Measurements from ENCODE around the gene TXNRD1.

DNA sequence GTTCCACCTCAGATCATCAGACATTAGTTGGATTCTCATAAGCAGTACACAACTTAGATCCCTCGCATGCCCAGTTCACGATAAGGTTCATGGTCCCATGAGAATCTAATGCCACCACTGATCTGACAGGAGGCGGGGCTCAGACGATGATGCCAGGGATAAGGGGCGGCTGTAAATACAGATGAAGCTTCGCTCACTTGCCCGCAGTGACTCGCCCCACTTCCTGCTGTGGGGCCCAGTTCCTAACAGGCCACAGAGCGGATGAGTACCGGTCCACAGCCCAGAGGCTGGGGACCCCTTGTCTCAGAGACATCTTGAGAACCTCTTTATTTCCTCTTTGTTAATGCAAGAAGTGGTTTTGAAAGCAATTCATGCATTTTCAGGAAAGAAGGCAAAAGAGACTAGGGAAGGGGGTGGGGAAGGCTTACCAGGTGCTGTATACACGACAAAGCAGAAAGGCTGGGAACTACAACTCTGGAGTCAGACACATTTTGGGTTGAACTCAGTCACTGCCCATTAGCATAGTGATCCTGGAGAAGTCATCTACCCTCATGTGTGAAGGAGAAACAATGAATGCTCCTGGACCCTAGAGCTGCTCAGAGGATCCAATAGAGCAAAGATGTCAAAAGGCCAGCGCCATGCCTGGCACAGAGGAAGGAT lies 156.6 kb downstream of the TXNRD1 start:
- TF ChIP-seq, protein P1, sequence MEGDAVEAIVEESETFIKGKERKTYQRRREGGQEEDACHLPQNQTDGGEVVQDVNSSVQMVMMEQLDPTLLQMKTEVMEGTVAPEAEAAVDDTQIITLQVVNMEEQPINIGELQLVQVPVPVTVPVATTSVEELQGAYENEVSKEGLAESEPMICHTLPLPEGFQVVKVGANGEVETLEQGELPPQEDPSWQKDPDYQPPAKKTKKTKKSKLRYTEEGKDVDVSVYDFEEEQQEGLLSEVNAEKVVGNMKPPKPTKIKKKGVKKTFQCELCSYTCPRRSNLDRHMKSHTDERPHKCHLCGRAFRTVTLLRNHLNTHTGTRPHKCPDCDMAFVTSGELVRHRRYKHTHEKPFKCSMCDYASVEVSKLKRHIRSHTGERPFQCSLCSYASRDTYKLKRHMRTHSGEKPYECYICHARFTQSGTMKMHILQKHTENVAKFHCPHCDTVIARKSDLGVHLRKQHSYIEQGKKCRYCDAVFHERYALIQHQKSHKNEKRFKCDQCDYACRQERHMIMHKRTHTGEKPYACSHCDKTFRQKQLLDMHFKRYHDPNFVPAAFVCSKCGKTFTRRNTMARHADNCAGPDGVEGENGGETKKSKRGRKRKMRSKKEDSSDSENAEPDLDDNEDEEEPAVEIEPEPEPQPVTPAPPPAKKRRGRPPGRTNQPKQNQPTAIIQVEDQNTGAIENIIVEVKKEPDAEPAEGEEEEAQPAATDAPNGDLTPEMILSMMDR (IDR thresholded peaks at IDR 0.05) = no peak
- no peak for TF ChIP-seq POLR2A (IDR thresholded peaks at IDR 0.05)

Data from lower leg skin (tissue), 3 donors.